MM.1S (cell line): ENCODE measurements around the gene RXFP1.

Source experiments
- CTCF ChIP-seq: fragments of 300-600 bp; sonication (generic); IDR thresholded peaks from 2 replicates; pipeline ENCODE4 v1.5.1; 2016; ENCODE audit warnings: antibody characterized with exemption, low read length, mixed read lengths
- EZH2 ChIP-seq: fragments of 300-600 bp; sonication (generic); optimal IDR thresholded peaks from 2 replicates; pipeline ENCODE3; 2017; ENCODE audit warnings: low read depth, mild to moderate bottlenecking, antibody characterized with exemption, low read length, mixed read lengths
- EZH2phosphoT487 ChIP-seq: fragments of 300-600 bp; sonication (generic); IDR thresholded peaks from 2 replicates; pipeline ENCODE4 v1.6.1; 2018; ENCODE audit warnings: antibody characterized with exemption, low read length

GRCh38 chr4:158671665-158671914 lies 149.9 kb downstream of the RXFP1 start, which contains the start of gene C4orf46:
- TF ChIP-seq CTCF (no peak), EZH2 (no peak), EZH2phosphoT487 (no peak)
